ENCODE results near the gene ADAMTS9.

DNA sequence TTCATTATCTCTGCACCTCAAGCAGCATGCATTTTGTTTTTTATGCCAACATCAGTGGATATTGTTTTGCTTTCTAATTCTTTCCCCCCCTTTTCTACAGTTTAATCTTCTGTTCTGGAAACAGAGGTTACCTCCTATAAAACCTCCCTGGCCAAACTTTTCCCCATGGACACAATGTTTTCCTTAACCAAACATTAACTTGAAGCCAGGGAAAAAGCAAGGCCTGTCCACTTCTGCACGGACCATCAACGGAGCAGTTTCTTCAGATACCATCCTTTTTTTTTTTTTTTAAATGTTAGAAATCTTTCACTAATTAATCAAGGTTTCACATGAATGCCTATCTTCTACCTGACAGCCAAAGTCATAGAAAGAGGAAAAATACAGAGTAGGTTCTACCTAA lies 127.0 kb downstream of the ADAMTS9 start:
- TF ChIP-seq POLR2A (IDR thresholded peaks at IDR 0.05; ENCODE audit: low read depth, low read length), result no peak
- TF ChIP-seq POLR2AphosphoS5 (IDR thresholded peaks at IDR 0.05; ENCODE audit: low read depth, low read length), result no peak
- TF ChIP-seq TAF1 (IDR thresholded peaks at IDR 0.05; ENCODE audit: borderline replicate concordance, low read depth, low read length), result no peak
